Thoracic aorta (tissue), 2 donors: ENCODE data around the gene ZYX. TPM values are rescaled to one million over a fixed set of nuclear protein-coding genes. Genes with fewer than 3 reads are reported as not detected.

Source experiments
- ATAC-seq: fragments of 150-250 bp; one replicate; pipeline ENCODE4 v1.8.0; 2017; ENCODE audit warnings: low read depth; ENCODE audit not compliant: insufficient number of reproducible peaks, low FRiP score
- DNase-seq: peaks from one replicate; pipeline ENCODE4 v3.0.0-alpha.2; 2020; ENCODE audit warnings: low spot score
- H3K27ac ChIP-seq, 2 donors: fragments of 200-600 bp; sonication (generic); 1 replicate in 1 of 2; 2 replicates in 1 of 2; pipeline ENCODE4 v1.5.1; 2016; ENCODE audit warnings: mild to moderate bottlenecking in 2 of 2, moderate library complexity in 2 of 2
- H3K27me3 ChIP-seq: fragments of 200-600 bp; sonication (generic); replicated peaks from 2 replicates; pipeline ENCODE4 v1.6.0; 2016; ENCODE audit warnings: mild to moderate bottlenecking; ENCODE audit not compliant: insufficient read depth
- H3K36me3 ChIP-seq: fragments of 200-600 bp; sonication (generic); one replicate; pipeline ENCODE4 v1.5.1; 2016
- H3K4me1 ChIP-seq, 2 donors: fragments of 200-600 bp; sonication (generic); 1 replicate in 1 of 2; 2 replicates in 1 of 2; pipeline versions ENCODE4 v1.5.1 to v1.6.0; 2016; ENCODE audit warnings: low read depth in 2 of 2, mild to moderate bottlenecking in 1 of 2; ENCODE audit not compliant: control insufficient read depth in 1 of 2
- H3K4me3 ChIP-seq: fragments of 200-600 bp; sonication (generic); 2 replicates; pipeline ENCODE4 v1.5.1; 2016; ENCODE audit warnings: mild to moderate bottlenecking
- H3K9me3 ChIP-seq: fragments of 200-600 bp; sonication (generic); 2 replicates; pipeline ENCODE4 v1.5.1; 2016
- CTCF ChIP-seq: fragments of 200-600 bp; sonication (generic); IDR thresholded peaks from one replicate; pipeline ENCODE4 v1.5.1; 2019; ENCODE audit warnings: antibody characterized with exemption
- total RNA-seq, 2 donors: library from RNA; depleted of rRNA; stranded (reverse); fragments of >200 nt; gene quantifications; one replicate each; pipeline versions ENCODE4 v1.1.0 to v1.2.3, GENCODE V29; 2016

Gene ZYX
- total RNA-seq, 2 donors from 2014 or later: 234 to 287 TPM

DNA sequence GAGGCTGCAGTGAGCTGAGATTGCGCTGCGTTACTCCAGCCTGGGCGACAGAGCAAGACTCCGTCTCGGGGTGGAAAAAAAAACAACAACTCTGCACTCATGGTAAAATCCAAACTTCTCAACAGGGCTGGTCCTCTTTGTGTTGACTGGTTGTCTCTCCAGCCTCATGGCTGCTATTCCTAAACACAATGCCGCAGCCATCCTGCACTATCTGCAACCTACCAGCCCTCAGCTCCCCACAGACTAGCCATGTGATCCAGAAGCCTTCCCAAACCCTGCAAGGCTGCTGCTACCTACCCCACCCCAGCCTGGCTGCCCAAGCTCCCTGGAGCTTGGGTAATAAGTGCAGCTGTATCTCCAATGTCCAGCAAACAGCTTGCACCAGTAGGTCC is 11.7 kb downstream of the ZYX start:
- Histone ChIP-seq H3K27ac (peak overlapping the region; percentile 98 to 100), H3K27me3 (no peaks in the 10 kb centered on the region), H3K36me3 (peaks cover 17% of the 10 kb centered on the region), H3K4me1 (peaks cover 38 to 81% of the 10 kb centered on the region in 2 donors), H3K4me3 (no peak overlapping the region), H3K9me3 (no peaks in the 10 kb centered on the region)
- DNase-seq (no peak), ATAC-seq (no peak)
- no peak for TF ChIP-seq CTCF

DNA sequence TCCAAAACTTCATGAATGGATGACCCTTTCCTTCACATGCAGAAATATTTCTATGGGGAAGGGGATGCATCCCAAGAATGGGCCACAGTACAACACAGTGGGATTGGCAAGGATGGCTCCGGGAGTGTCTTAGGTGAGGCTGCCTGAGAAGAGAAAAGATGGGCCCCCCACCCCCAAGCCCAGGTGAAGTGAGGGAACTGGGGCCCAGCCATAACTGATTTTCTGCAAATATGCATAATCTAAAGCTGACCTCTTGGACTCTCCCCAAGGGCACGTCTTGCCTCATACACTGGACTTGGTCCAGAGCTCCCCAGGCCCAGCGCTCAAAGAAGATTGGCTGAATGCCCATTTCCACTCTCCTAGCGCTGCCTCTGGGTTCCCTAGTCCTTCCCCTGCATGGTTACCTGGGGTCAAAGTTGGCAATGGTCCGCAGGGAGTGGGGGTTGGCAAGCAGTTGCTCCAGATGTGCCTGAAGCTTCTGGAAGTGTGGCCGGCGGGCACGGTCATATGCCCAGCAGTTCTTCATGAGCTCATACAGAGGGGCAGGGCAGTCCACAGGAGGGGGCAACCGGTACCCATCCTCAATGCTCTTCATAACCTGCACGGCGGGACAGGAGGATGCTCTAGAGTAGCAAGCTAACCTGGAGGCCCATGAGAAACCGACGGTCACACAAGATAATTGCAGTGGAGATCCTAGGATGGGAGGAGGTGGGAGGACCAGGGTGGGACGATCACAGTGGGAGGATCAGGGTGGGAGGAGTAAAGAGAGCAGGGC is 12.3 kb downstream of the ZYX start:
- Histone ChIP-seq H3K4me3 (no peak overlapping the region), H3K27me3 (no peaks in the 10 kb centered on the region), H3K27ac (peak overlapping the region; percentile 98 to 100), H3K36me3 (peaks cover 17% of the 10 kb centered on the region), H3K9me3 (no peaks in the 10 kb centered on the region), H3K4me1 (peaks cover 38 to 75% of the 10 kb centered on the region in 2 donors)
- TF ChIP-seq CTCF: no peak
- DNase-seq (no peak), ATAC-seq (no peak)

DNA sequence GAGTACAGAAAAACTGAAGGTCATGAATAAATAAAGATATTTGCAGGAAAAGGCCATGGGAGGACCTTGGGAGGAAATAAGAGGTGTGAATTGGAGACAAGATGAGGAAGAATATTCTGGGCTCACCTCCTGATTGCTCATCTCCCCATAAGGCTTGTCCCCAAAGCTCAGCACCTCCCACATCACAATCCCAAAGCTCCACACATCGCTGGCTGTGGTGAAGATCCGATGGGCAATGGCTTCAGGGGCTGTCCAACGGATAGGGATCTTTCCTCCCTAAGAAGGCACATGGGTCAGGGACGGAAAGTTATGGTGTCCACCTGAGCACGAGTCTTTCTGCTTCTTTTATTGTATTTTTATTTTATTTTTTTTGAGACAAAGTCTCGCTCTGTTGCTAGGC is 12.9 kb downstream of the ZYX start:
- H3K27me3 ChIP-seq: no peaks in the 10 kb centered on the region
- DNase-seq: no peak
- H3K4me3 ChIP-seq: no peak overlapping the region
- no peak for TF ChIP-seq CTCF
- peak overlapping the region; percentile 98 to 100 for H3K27ac ChIP-seq
- no peaks in the 10 kb centered on the region for H3K9me3 ChIP-seq
- peaks cover 38 to 69% of the 10 kb centered on the region in 2 donors for H3K4me1 ChIP-seq
- no peak for ATAC-seq
- peaks cover 17% of the 10 kb centered on the region for H3K36me3 ChIP-seq

DNA sequence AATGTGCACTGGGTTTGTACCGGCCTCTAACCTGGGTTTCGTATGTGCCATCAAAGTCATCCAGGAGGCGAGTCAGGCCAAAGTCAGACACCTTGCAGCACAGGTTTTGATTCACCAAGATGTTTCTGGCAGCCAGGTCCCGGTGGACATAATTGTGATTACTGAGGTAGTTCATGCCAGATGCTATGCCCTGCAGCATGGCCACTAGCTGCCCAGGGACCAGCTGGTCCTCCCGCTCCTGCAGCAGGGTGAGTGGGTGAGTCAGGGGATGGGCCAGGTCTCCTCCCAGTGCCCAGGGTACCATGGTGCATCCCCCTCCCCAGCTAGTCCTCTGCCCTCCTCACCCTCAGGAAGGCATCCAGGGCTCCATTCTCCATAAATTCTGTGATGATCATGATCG is 13.6 kb downstream of the ZYX start:
- ATAC-seq (no peak), DNase-seq (no peak)
- Histone ChIP-seq H3K9me3 (no peaks in the 10 kb centered on the region), H3K4me3 (no peak overlapping the region), H3K36me3 (peaks cover 10% of the 10 kb centered on the region), H3K27me3 (no peaks in the 10 kb centered on the region), H3K4me1 (peaks cover 38 to 62% of the 10 kb centered on the region in 2 donors), H3K27ac (no peak overlapping the region)
- TF ChIP-seq CTCF: no peak

GRCh38 chr7:143395187-143396149 is 14.3 kb downstream of the ZYX start:
- Histone ChIP-seq H3K9me3 (no peaks in the 10 kb centered on the region), H3K4me3 (no peak overlapping the region), H3K27me3 (no peaks in the 10 kb centered on the region), H3K4me1 (peaks cover 37 to 55% of the 10 kb centered on the region in 2 donors), H3K36me3 (peaks cover 4% of the 10 kb centered on the region), H3K27ac (peak overlapping the region; percentile 28 to 31)
- no peak for TF ChIP-seq CTCF
- ATAC-seq (no peak), DNase-seq (no peak)
